ENCODE data around the gene TSFM. TPM values are rescaled to one million over a fixed set of nuclear protein-coding genes. Genes with fewer than 3 reads are reported as not detected.

TSFM gene
- total RNA-seq, 1 experiment from 2014 or later = 48.7 TPM

- ChIA-PET CTCF (interaction anchor here (1.2 to 3.5 kb wide), 2 partner anchors 10 to 23 kb away, joined by 3 to 14 read pairs; no protein-coding TSS in a partner anchor), POLR2A (interaction anchor here (0.9 kb wide), 1 partner anchor 40 kb away, joined by 3 read pairs; no protein-coding TSS in a partner anchor)
- H3K27ac Mint-ChIP-seq = no peak overlapping the region
- ATAC-seq (no peak), DNase-seq (ENCODE audit: low spot score) (no peak)
- H3K4me3 Mint-ChIP-seq = no peak overlapping the region
- H3K9me3 Mint-ChIP-seq = no peaks in the 10 kb centered on the region
- H3K27me3 Mint-ChIP-seq (ENCODE audit: low read depth) = no peaks in the 10 kb centered on the region
- TF ChIP-seq TCF7 (CRISPR knock-in tag; IDR thresholded peaks at IDR 0.05; ENCODE audit: low read depth) (no peak), ATF3 (CRISPR knock-in tag; conservative IDR thresholded peaks at IDR 0.05) (no peak), PRRX2 (CRISPR knock-in tag; IDR thresholded peaks at IDR 0.05) (no peak), IRF2 (CRISPR knock-in tag; IDR thresholded peaks at IDR 0.05; ENCODE audit: borderline replicate concordance, low read depth) (no peak), NFATC4 (CRISPR knock-in tag; IDR thresholded peaks at IDR 0.05) (no peak), CREB1 (CRISPR knock-in tag; IDR thresholded peaks at IDR 0.05) (no peak), PRDM15 (CRISPR knock-in tag; IDR thresholded peaks at IDR 0.05) (no peak), RELA (CRISPR knock-in tag; IDR thresholded peaks at IDR 0.05; ENCODE audit: borderline replicate concordance) (no peak), ATF2 (CRISPR knock-in tag; IDR thresholded peaks at IDR 0.05; ENCODE audit: borderline replicate concordance, low read depth) (no peak), ZBTB43 (CRISPR knock-in tag; IDR thresholded peaks at IDR 0.05) (no peak), HMGA2 (CRISPR knock-in tag; IDR thresholded peaks at IDR 0.05) (no peak), TP53 (CRISPR knock-in tag; IDR thresholded peaks at IDR 0.05) (no peak), ATF6 (CRISPR knock-in tag; IDR thresholded peaks at IDR 0.05) (no peak), USF2 (CRISPR knock-in tag; IDR thresholded peaks at IDR 0.05) (no peak), E2F5 (CRISPR knock-in tag; IDR thresholded peaks at IDR 0.05) (no peak), SMAD4 (CRISPR knock-in tag; IDR thresholded peaks at IDR 0.05) (no peak), FOXK1 (CRISPR knock-in tag; IDR thresholded peaks at IDR 0.05) (no peak), MAX (CRISPR knock-in tag; IDR thresholded peaks at IDR 0.05) (no peak), IRF1 (CRISPR knock-in tag; IDR thresholded peaks at IDR 0.05) (no peak), EMX1 (CRISPR knock-in tag; IDR thresholded peaks at IDR 0.05) (no peak)
- peaks cover 65% of the 10 kb centered on the region for H3K36me3 Mint-ChIP-seq
- peaks cover 2% of the 10 kb centered on the region; the same call in 1 of the 2 replicates for H3K4me1 Mint-ChIP-seq
Measured at GRCh38 chr12:57825451-57825850, 42.9 kb downstream of the TSFM start.
